Keratinocyte (primary cell): Measurements from ENCODE around the gene MAPT. TPM values are rescaled to one million over a fixed set of nuclear protein-coding genes. Genes with fewer than 3 reads are reported as not detected.

Experiments
- DNase-seq: peaks from one replicate; pipeline ENCODE4 v3.0.0-alpha.2; 2011; ENCODE audit warnings: low read depth, missing footprints, low spot score
- FAIRE-seq: peaks from 2 replicates; lab custom pipeline; 2011; peaks lifted over from hg19 to GRCh38; lab: Jason Lieb, UNC
- H2AFZ ChIP-seq: 2 replicates; pipeline ENCODE4 v1.6.0; 2012; ENCODE audit warnings: low read length, control low read depth, inconsistent platforms; ENCODE audit not compliant: control insufficient read depth
- H3K27ac ChIP-seq: 2 replicates; pipeline ENCODE4 v1.5.1; 2011; ENCODE audit warnings: low read length; ENCODE audit not compliant: control insufficient read depth, insufficient read depth
- H3K27me3 ChIP-seq: 3 replicates; pipeline ENCODE4 v1.6.0; 2011; ENCODE audit warnings: low read length; ENCODE audit not compliant: control insufficient read depth, insufficient read depth; ENCODE audit errors: extremely low read depth
- H3K36me3 ChIP-seq, 2 experiments: 2 replicates in 1 of 2; 3 replicates in 1 of 2; pipeline ENCODE4 v1.5.1; 2011; ENCODE audit warnings: low read length in 2 of 2, mild to moderate bottlenecking in 1 of 2; ENCODE audit not compliant: control insufficient read depth in 2 of 2, insufficient read depth in 2 of 2; ENCODE audit errors: extremely low read depth in 1 of 2
- H3K4me1 ChIP-seq: 3 replicates; pipeline ENCODE4 v1.5.1; 2011; ENCODE audit warnings: low read length; ENCODE audit not compliant: control insufficient read depth, insufficient read depth; ENCODE audit errors: extremely low read depth
- H3K4me2 ChIP-seq: 3 replicates; pipeline ENCODE4 v1.6.0; 2011; ENCODE audit warnings: low read depth, low read length; ENCODE audit not compliant: control insufficient read depth, insufficient read depth; ENCODE audit errors: extremely low read depth
- H3K4me3 ChIP-seq, 3 experiments: fragments of 200-600 bp in 1 of 3; sonication (generic) in 1 of 3; 2 replicates in 2 of 3; 3 replicates in 1 of 3; pipeline ENCODE4 v1.5.1; 2011 to 2016; ENCODE audit warnings: low read length in 3 of 3, mild to moderate bottlenecking in 3 of 3, control low read depth in 2 of 3, inconsistent platforms in 1 of 3, low read depth in 1 of 3, mixed read lengths in 1 of 3, mixed run types in 1 of 3, moderate library complexity in 1 of 3; ENCODE audit not compliant: control insufficient read depth in 2 of 3, insufficient read depth in 2 of 3; ENCODE audit errors: extremely low read depth in 1 of 3
- H3K79me2 ChIP-seq: 2 replicates; pipeline ENCODE4 v1.6.0; 2012; ENCODE audit warnings: low read length; ENCODE audit not compliant: control insufficient read depth, insufficient read depth
- H3K9ac ChIP-seq: 3 replicates; pipeline ENCODE4 v1.6.0; 2011; ENCODE audit warnings: low read length; ENCODE audit not compliant: control insufficient read depth, insufficient read depth; ENCODE audit errors: extremely low read depth
- H3K9me1 ChIP-seq: 3 replicates; pipeline ENCODE4 v1.6.0; 2011; ENCODE audit warnings: low read length; ENCODE audit not compliant: control insufficient read depth, insufficient read depth; ENCODE audit errors: extremely low read depth
- H3K9me3 ChIP-seq: 2 replicates; pipeline ENCODE4 v1.5.1; 2012; ENCODE audit warnings: low read depth, low read length; ENCODE audit not compliant: control insufficient read depth
- H4K20me1 ChIP-seq: 3 replicates; pipeline ENCODE4 v1.6.0; 2011; ENCODE audit warnings: low read length; ENCODE audit not compliant: control insufficient read depth, insufficient read depth; ENCODE audit errors: extremely low read depth
- EZH2 ChIP-seq: IDR thresholded peaks from one replicate; pipeline ENCODE4 v1.6.1; 2012; ENCODE audit warnings: inconsistent platforms, mild to moderate bottlenecking, low read length, moderate library complexity
- dilution Hi-C: fragments of 300-500 bp; cut with MboI; formaldehyde crosslinking; loops from one replicate; pipeline ENCODE4 v1.7.0; 2020; ENCODE audit warnings: low sequenced_read_pairs; ENCODE audit not compliant: extremely low pct_ligation_motif_present
- polyA plus RNA-seq, 5 experiments: library from polyadenylated mRNA; depleted of rRNA in 3 of 5; stranded (reverse) in 3 of 5; stranded (forward) in 1 of 5; unstranded in 1 of 5; fragments of >200 nt; gene quantifications; 1 replicate in 1 of 5; 2 replicates in 3 of 5; 3 replicates in 1 of 5; pipeline versions ENCODE4 v1.2.1 to v1.2.3, GENCODE V29; 2011 to 2012; ENCODE audit warnings: missing spikeins in 2 of 5, low read depth in 1 of 5, low replicate concordance in 1 of 5
- TF ChIP-seq, protein P1 (sequence below), 3 experiments: IDR thresholded peaks in 1 of 3; conservative IDR thresholded peaks in 1 of 3; optimal IDR thresholded peaks in 1 of 3; 2 replicates in 2 of 3; 3 replicates in 1 of 3; pipeline versions ENCODE3 to v1.5.1; 2011; ENCODE audit warnings: low read length in 3 of 3, mild to moderate bottlenecking in 3 of 3, moderate library complexity in 2 of 3, control low read depth in 1 of 3, inconsistent platforms in 1 of 3; ENCODE audit not compliant: insufficient read depth in 2 of 3; ENCODE audit errors: extremely low read depth in 1 of 3

MAPT gene
- polyA plus RNA-seq, 1 donor (not counting 4 experiments of a cell fraction or from before 2014, with no cell fraction given) = 0.08 TPM

DNA sequence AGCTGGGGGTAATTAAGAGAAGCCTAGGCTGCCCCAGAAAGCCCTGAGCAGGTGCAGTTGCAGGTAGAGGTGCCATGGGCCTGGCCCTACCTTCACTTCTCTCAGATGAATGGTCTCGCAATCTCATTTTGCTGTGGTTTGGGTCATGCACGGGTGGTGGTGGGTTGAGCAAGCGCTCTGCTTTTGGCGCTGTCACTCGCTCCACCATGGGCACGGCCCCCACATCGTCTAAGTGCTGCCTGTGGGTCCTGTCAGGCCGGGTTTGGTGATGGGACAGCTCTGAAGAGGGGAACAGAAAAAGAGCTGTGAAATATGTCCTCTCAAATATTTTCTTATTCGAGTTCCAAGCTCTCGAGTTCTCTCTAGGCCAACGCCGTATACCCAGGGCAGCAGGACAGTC lies 144.6 kb downstream of the MAPT start:
- Histone ChIP-seq H3K36me3 (peaks cover 40 to 52% of the 10 kb centered on the region in 2 experiments), H3K27ac (no peak overlapping the region)

DNA sequence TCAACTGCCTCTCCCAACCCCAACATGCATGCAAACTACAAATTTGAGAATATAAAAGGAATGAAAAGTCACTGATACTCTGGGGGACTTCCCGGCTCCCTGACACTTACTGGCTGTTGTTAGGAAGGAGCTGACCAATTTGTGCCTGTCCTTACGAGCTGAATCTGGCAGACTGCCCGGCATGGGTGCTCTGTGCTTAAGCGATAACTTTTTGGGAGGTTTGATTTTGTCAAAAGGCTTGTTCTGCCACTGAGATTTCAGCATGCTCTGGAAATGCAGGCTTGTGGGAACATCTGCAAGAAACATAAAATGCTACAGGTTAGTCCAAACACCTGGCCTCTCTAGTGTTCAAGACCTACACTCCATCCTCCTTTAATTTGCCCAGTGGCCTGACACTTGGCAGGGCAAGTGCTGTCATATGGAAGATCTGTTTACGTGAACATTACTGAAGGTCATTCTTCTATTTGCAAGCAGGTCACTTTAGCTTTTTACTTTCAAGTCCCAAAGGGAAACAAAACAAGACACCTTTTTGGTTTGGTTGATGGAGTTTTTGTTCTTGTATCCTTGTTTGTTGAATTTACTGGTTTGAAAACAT lies 145.3 kb downstream of the MAPT start:
- Histone ChIP-seq H3K27me3 (no peaks in the 10 kb centered on the region), H3K9ac (no peak overlapping the region), H3K9me3 (no peaks in the 10 kb centered on the region), H4K20me1 (no peaks in the 10 kb centered on the region), H3K4me1 (no peaks in the 10 kb centered on the region), H2AFZ (no peak overlapping the region), H3K79me2 (no peaks in the 10 kb centered on the region), H3K27ac (no peak overlapping the region), H3K36me3 (peaks cover 37 to 47% of the 10 kb centered on the region in 2 experiments), H3K4me3 (no peak overlapping the region), H3K4me2 (no peak overlapping the region), H3K9me1 (no peaks in the 10 kb centered on the region)
- no peak for DNase-seq
- no peak for FAIRE-seq
- TF ChIP-seq, protein P1, sequence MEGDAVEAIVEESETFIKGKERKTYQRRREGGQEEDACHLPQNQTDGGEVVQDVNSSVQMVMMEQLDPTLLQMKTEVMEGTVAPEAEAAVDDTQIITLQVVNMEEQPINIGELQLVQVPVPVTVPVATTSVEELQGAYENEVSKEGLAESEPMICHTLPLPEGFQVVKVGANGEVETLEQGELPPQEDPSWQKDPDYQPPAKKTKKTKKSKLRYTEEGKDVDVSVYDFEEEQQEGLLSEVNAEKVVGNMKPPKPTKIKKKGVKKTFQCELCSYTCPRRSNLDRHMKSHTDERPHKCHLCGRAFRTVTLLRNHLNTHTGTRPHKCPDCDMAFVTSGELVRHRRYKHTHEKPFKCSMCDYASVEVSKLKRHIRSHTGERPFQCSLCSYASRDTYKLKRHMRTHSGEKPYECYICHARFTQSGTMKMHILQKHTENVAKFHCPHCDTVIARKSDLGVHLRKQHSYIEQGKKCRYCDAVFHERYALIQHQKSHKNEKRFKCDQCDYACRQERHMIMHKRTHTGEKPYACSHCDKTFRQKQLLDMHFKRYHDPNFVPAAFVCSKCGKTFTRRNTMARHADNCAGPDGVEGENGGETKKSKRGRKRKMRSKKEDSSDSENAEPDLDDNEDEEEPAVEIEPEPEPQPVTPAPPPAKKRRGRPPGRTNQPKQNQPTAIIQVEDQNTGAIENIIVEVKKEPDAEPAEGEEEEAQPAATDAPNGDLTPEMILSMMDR (optimal IDR thresholded peaks at IDR 0.05 in 1 of 3, IDR thresholded peaks at IDR 0.05 in 1 of 3, conservative IDR thresholded peaks at IDR 0.05 in 1 of 3; ENCODE audit: extremely low read depth in 1 of 3, insufficient read depth in 2 of 3, low read length in 3 of 3) = no peak
- no peak for TF ChIP-seq EZH2
- dilution Hi-C loops = no loop called here

More for the DNA sequence above, 144.6 kb downstream of the MAPT start:
- Histone ChIP-seq H3K4me1 (no peaks in the 10 kb centered on the region), H3K9me3 (no peaks in the 10 kb centered on the region), H3K9ac (no peak overlapping the region), H3K9me1 (no peaks in the 10 kb centered on the region), H3K4me2 (no peak overlapping the region), H4K20me1 (no peaks in the 10 kb centered on the region), H3K4me3 (no peak overlapping the region), H2AFZ (no peak overlapping the region), H3K27me3 (no peaks in the 10 kb centered on the region), H3K79me2 (no peaks in the 10 kb centered on the region)
- FAIRE-seq (no peak), DNase-seq (no peak)
- dilution Hi-C loops = no loop called here
- TF ChIP-seq EZH2 = no peak
- TF ChIP-seq, protein P1 (optimal IDR thresholded peaks at IDR 0.05 in 1 of 3, IDR thresholded peaks at IDR 0.05 in 1 of 3, conservative IDR thresholded peaks at IDR 0.05 in 1 of 3; ENCODE audit: extremely low read depth in 1 of 3, insufficient read depth in 2 of 3, low read length in 3 of 3) = no peak
